Muscle layer of duodenum (tissue), 2 donors: Measurements from ENCODE around the gene RPH3AL.
A peak's percentile ranks its signal among the peaks of the same experiment; 100 is the strongest.

Experiments used
- H3K27ac ChIP-seq: one replicate; pipeline ENCODE4 v1.7.0; 2013; ENCODE audit warnings: mild to moderate bottlenecking, low read length
- H3K27me3 ChIP-seq: one replicate; pipeline ENCODE4 v1.7.0; 2013; ENCODE audit warnings: low read depth, mild to moderate bottlenecking, control low read depth, low read length
- H3K36me3 ChIP-seq, 2 donors: one replicate each; pipeline ENCODE4 v1.7.0; 2013; ENCODE audit warnings: low read length in 2 of 2, control low read depth in 1 of 2, mild to moderate bottlenecking in 1 of 2; ENCODE audit not compliant: insufficient read depth in 2 of 2, control insufficient read depth in 1 of 2
- H3K4me1 ChIP-seq, 2 donors: one replicate each; pipeline ENCODE4 v1.7.0; 2013; ENCODE audit warnings: low read length in 2 of 2, mild to moderate bottlenecking in 2 of 2, control low read depth in 1 of 2, moderate library complexity in 1 of 2; ENCODE audit not compliant: insufficient read depth in 2 of 2, control insufficient read depth in 1 of 2
- H3K4me3 ChIP-seq, 2 donors: one replicate each; pipeline ENCODE4 v1.7.0; 2013; ENCODE audit warnings: low read length in 2 of 2, low read depth in 1 of 2, mild to moderate bottlenecking in 1 of 2
- H3K9me3 ChIP-seq, 2 donors: one replicate each; pipeline ENCODE4 v1.7.0; 2013; ENCODE audit warnings: low read length in 2 of 2, control low read depth in 1 of 2, mild to moderate bottlenecking in 1 of 2; ENCODE audit not compliant: control insufficient read depth in 1 of 2
- donor health status: healthy.

The RPH3AL gene

DNA sequence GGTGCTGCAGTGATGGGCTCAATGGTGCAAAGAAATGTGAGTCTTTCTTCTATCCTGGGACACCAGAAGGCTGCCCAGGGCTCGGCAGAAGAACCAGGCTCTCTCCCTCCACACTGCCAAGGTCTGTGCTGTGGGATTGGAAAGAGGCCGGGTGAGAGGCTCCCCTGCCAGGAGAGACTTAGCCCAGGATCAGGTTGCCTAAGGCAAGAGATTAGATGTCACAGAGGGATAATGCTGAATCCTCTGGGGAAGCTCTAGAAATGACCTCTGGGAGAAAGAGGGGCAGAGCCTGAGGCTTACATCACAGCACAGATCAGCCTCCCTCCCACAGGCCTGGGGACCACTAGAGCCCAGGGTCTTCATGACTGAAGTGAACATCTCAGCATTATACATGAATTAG, 165.5 kb downstream of the RPH3AL start:
- no peaks in the 10 kb centered on the region for H3K9me3 ChIP-seq

DNA sequence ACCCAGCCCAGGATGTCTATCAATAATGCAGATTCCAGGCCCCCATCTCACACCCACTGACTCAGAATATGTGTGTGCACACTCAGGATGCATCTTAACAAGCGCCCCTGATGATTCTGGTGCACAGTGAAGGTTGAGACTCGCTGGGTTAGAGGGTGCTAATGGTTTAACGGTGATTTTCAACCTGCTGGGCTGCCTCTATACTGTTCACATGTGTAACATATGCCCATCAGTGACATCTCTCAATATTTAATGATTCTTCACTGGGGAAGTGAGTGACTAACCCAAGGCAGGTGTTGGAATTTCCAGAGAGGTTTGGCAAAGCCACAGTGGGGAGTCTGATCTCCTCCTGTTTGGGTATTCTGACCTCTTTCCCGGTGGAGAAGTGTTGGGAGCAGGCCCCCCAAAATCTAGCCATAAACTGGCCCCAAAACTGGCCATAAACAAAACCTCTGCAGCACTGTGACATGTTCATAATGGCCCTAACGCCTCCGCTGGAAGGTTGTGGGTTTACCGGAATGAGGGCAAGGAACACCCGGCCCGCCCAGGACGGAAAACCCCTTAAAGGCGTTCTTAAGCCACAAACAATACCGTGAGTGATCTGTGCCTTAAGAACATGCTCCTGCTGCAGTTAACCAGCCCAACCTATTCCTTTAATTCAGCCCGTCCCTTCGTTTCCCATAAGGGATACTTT, 167.0 kb downstream of the RPH3AL start:
- Histone ChIP-seq H3K9me3 (no peaks in the 10 kb centered on the region), H3K4me3 (no peak overlapping the region), H3K4me1 (peaks cover 0 to 4% of the 10 kb centered on the region in 2 donors), H3K27ac (no peak overlapping the region), H3K36me3 (no peaks in the 10 kb centered on the region), H3K27me3 (peaks cover 11% of the 10 kb centered on the region)

More for the DNA sequence above, 165.5 kb downstream of the RPH3AL start:
- no peaks in the 10 kb centered on the region for H3K36me3 ChIP-seq
- peaks cover 7% of the 10 kb centered on the region for H3K27me3 ChIP-seq
- H3K4me3 ChIP-seq: no peak overlapping the region
- H3K27ac ChIP-seq: no peak overlapping the region
- H3K4me1 ChIP-seq: no peaks in the 10 kb centered on the region

DNA sequence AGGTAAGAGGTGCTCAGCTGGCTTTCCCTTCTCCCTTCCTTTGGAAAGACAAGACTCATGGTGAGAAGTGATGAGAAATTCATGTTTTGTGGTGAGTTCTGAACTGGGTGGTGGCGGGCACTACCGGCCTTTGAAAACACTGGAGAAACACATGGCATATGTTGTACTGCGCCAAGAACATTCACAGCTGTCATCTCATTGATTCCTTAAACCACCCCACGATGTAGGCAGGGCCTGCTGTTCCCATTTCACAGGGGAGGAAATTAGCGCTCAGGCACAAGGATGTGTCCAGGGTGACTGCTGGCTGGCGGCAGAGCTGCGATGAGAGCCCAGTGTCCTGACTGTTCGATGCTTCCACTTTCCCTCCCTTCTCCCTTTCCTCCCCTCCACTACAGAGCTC, 169.6 kb downstream of the RPH3AL start:
- Histone ChIP-seq H3K4me1 (peaks cover 0 to 9% of the 10 kb centered on the region in 2 donors), H3K27ac (no peak overlapping the region), H3K27me3 (peaks cover 11% of the 10 kb centered on the region), H3K4me3 (no peak overlapping the region), H3K36me3 (no peaks in the 10 kb centered on the region), H3K9me3 (no peaks in the 10 kb centered on the region)

DNA sequence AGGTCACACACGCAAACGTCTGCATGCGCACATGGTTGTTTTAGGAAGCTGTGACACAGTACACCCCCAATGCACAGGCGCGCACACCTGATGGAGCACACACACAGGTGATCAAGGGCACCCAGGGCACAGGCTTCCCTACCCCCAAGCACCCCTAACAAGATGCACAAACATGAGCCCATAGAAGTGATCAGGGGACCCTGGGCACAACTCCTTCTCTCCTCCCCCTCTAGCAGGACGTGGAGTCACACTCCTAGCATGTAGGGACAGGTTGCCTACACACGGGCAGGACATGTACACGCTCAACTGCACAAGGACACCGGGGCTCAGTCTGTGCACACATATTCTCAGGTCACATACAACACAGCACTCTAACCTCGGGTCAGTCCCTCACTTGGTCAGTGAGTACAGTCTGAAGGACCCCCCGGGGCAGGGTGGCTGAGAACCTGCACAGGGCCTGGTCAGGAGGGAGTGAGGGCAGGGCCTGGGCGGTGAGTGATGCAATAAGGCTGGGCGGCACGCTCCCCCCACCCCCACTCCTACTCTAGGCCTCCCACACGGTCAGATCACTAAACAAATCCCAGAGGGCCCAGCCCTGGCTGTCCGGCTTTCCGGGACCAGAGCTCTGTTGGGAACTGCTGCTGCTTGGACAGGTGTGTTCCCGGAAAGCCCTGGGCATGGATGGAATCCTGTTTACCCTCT, 170.4 kb downstream of the RPH3AL start:
- no peaks in the 10 kb centered on the region for H3K36me3 ChIP-seq
- H3K4me1 ChIP-seq: peaks cover 0 to 9% of the 10 kb centered on the region in 2 donors
- H3K4me3 ChIP-seq: peak overlapping the region; percentile 21 to 52
- H3K9me3 ChIP-seq: no peaks in the 10 kb centered on the region
- H3K27ac ChIP-seq: no peak overlapping the region
- H3K27me3 ChIP-seq: peaks cover 11% of the 10 kb centered on the region

DNA sequence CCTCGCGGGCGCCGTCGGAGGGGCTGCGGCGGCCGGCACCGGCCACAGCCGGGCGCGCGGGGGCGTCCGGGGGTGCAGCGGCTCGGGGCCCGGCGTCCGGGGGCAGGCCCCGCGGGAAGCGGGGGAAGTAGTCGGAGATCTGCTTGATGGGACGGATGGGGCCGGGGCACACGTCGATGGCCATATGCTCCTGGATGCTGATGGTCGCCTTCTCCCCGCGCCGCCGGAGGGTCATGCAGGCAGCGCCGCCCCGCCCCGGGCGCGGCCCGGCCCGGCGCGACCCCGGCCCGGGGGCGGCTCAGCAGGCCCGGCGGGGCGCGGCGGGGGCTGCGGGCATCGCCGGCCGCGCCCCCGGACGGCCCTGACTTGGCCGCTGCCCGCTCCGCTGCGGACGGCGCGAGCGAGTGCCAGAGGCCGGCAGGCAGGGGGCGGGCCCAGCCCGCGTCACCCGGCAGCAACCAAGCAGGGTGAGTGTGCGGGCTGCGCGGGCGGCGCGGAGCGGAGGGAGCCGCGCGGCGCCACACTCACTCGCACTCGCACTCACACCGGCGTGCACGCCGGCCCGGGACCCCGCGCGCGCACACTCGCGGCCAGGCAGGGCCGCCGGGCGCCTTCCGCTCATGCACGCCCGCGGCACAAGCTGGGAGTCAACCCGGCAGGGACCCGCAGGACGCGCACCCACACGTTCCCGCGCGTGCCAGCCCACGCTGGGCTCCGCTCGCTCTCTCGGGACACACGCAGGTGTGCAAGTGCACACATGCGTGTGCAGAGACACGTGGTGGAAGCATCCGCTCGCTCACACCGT, 171.2 kb downstream of the RPH3AL start, which contains the start of gene DOC2B:
Gene DOC2B, minus strand, starts transcription at position 406 of the 805 bp plus-strand sequence. Its CDS starts 171 bp downstream, at position 235.
- Histone ChIP-seq H3K4me3 (peak within 1 kb of the TSS; percentile 21 to 59), H3K4me1 (peaks cover 0 to 9% of the 10 kb centered on the region in 2 donors), H3K9me3 (no peaks in the 10 kb centered on the region), H3K27me3 (peaks cover 11% of the 10 kb centered on the region), H3K27ac (no peak within 1 kb of the TSS), H3K36me3 (no peaks in the 10 kb centered on the region)

DNA sequence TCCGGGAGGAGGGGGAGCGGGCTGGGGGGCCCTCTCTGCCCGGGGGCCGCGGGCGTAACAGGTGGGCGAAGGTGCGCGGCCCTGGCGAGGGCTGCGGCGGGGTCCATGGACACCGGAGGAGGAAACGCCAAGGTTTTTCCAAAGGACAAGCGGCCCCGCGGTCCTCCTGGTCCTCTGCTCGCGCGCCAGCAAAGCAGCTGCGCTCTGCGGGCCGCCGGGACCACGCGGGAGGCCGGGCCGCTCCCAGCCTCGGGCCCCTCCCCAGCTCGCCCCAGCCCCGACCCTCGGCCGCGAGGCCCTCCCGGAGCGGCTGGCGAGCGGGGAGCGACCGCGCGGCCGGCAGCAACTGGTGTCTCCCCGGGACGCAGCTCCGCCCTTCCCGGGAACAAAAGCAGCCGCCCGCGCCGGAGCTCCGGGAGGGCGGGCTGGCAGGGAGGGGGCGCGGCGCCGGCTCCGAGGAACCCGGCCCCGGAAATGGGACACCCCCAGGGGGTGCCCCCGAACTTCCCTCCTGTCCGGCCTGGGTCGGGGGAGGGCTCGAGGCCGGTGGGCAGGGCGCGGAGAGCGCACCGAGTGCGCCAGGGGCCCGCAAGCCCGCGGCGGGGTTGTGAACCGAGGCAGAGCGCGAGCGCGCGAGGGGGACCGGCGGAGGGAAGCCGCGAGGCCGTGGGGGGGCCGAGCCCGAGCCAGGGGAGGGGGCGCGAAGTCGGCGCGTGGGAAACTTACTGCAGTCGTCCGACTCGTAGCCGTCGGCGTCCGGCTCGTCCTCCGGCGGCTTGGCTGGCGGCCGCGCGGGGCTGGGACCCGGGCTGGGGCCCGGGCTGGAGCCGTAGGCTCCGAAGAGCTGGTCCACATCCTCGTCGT, 172.0 kb downstream of the RPH3AL start:
- no peaks in the 10 kb centered on the region for H3K36me3 ChIP-seq
- peaks cover 0 to 9% of the 10 kb centered on the region in 2 donors for H3K4me1 ChIP-seq
- no peak overlapping the region for H3K27ac ChIP-seq
- peak overlapping the region in 1 of 2 donors; percentile 59 for H3K4me3 ChIP-seq
- H3K9me3 ChIP-seq: no peaks in the 10 kb centered on the region
- H3K27me3 ChIP-seq: peaks cover 11% of the 10 kb centered on the region

DNA sequence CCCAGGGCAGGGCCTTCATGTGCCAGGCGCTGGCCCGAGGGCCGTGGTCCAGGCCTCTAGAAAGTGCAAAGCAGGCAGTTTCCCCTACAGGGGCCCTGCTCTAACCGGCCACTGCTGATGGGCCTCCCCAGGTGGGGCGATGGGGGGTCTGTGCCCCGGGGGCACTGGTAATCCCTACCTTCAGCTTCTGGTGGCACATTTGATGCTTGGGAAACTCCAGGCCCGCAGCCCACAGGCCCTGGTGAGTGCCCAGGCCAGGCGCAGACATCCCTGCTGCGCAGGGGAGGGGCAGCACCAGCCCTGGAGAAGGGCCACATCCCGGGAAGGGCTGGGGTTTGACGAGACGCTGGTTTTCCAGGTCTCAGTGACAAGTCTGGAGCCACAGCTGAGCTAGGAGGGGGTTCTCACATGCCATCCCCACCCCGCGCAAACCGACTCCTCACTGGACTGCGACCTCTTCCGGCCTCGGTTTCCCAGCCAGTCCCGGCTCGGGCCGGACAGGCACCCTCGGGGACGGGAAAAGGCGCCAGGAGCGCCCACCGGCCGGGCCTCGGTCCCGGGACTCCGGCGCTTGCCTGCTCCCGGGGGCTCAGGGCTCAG, 172.7 kb downstream of the RPH3AL start:
- Histone ChIP-seq H3K27me3 (peaks cover 11% of the 10 kb centered on the region), H3K4me1 (peaks cover 0 to 9% of the 10 kb centered on the region in 2 donors), H3K27ac (no peak overlapping the region), H3K36me3 (no peaks in the 10 kb centered on the region), H3K4me3 (peak overlapping the region in 1 of 2 donors; percentile 59), H3K9me3 (no peaks in the 10 kb centered on the region)

DNA sequence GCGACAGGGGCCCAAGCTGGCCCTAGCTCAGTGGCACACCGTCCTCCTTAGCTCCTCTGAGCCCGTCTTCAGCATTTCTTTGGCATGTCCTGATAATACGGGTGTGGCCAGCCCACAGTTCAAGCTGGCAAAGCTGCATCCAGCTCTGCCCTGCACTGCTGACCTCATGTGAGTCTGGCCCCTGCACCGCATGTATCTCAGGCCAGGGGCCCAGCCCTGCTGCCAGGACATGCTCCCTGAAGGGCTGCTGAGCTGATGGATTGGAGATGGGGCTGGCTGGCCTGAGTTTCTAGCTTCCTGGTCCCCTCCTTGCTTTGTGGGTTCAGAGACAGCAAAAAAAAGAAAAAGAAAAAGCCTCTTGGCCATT, 173.6 kb downstream of the RPH3AL start:
- peak overlapping the region; percentile 3 for H3K27ac ChIP-seq
- H3K4me3 ChIP-seq: peak overlapping the region in 1 of 2 donors; percentile 16
- no peaks in the 10 kb centered on the region for H3K9me3 ChIP-seq
- H3K27me3 ChIP-seq: peaks cover 11% of the 10 kb centered on the region
- no peaks in the 10 kb centered on the region for H3K36me3 ChIP-seq
- H3K4me1 ChIP-seq: peaks cover 0 to 9% of the 10 kb centered on the region in 2 donors

DNA sequence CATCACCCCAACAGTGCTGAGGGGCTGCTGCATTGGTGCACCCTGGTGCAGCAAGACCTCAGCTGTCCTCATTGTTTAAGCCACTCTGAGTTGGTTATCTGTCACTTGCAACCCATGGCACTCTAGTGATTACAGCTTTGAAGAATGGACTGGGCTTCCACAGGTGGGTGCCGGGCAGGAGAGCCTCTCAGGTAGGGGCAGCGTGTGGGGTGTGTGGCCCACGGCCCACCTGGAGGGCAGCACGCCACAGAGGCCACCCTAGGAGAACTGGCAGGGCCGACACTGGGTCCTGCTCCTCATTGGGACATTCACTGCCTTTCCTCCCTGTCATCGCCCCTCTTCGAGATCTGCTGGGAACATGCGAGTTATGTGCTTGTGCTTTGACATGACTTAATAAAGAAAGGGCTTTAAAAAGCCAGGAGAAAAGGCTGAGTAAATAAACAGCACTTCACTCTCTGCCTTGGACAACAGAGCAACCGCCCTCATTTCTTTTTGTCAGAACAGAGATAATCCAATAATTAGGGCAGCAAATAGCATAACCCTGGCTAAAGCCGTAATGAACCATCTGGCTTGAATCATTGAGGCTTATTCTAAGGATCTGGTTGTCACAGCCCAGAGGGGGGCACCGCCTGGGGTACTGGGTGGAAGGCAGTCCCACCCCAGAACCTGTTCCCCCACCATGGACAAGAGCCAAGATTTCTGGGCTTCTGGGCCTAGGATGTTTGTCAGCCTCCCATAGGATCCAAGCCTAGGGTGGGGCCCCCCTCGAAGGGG, 174.1 kb downstream of the RPH3AL start:
- Histone ChIP-seq H3K27me3 (peaks cover 11% of the 10 kb centered on the region), H3K27ac (peak overlapping the region; percentile 3), H3K4me1 (peaks cover 0 to 9% of the 10 kb centered on the region in 2 donors)

DNA sequence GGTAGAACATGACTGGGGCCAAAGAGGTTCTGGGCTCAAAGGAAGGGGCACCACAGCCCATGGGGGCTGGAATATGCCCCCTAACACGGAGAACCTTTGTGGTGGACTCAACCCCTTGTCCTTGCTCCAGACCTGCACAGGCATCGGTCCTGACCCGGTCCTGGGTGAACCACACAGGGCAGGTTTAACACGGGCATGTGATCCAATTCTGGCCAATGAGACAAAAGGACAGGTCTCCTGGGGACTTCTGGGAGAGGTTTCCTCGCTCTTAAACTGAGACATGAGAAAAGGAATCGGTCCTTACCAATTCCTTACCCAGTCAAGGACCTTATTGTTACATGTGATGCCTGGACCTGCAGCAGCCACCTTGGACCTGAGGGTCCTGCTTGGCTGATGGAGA, 174.8 kb downstream of the RPH3AL start:
- Histone ChIP-seq H3K27ac (no peak overlapping the region), H3K27me3 (peaks cover 10% of the 10 kb centered on the region), H3K4me1 (peaks cover 0 to 9% of the 10 kb centered on the region in 2 donors), H3K4me3 (no peak overlapping the region), H3K9me3 (no peaks in the 10 kb centered on the region), H3K36me3 (no peaks in the 10 kb centered on the region)

More for the DNA sequence above, 174.1 kb downstream of the RPH3AL start:
- Histone ChIP-seq H3K4me3 (no peak overlapping the region), H3K9me3 (no peaks in the 10 kb centered on the region), H3K36me3 (no peaks in the 10 kb centered on the region)
